ENCODE results near the gene ME2. TPM values are rescaled to one million over a fixed set of nuclear protein-coding genes. Genes with fewer than 3 reads are reported as not detected.

ME2 gene
- total and polyA plus RNA-seq, 12 donors = 21.7 to 104 (median 72.5) TPM

DNA sequence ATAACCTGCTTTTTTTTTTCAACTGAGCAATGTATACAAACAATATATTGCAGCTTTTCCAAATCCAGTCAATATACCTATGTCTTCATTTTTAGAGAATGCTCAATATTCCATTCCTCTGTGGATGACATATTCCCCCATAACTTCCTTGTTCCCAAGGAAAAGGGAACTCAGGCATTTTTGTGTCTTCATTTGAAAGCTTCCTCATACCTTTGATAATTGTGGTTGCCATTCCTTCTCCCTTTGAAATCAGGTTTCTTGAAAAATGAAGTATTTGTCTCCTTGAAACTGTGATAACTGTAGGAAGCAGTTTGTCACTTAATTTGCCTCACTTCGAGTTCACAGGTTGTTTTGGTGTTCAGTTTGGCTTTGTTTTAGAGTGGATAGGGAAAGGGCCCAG lies 102.5 kb downstream of the ME2 start:
- 81 to 84% methylated on average over 1 of the region's 1 CpG for WGBS, 2 donors
- Histone ChIP-seq H3K4me3 (no peak overlapping the region), H3K36me3 (peaks cover 0 to 72% (median 29%) of the 10 kb centered on the region in 9 donors), H3K27me3 (no peaks in the 10 kb centered on the region), H3K9me3 (peaks cover 0 to 12% (median 0%) of the 10 kb centered on the region in 11 donors), H3K4me1 (peaks cover 0 to 5% (median 0%) of the 10 kb centered on the region in 9 donors), H3K27ac (no peak overlapping the region)
- intact Hi-C loops (cut with DNase I) = no loop called here
- DNase-seq (no peak), ATAC-seq (no peak)
- no peak for TF ChIP-seq CTCF (IDR thresholded peaks at IDR 0.05)

DNA sequence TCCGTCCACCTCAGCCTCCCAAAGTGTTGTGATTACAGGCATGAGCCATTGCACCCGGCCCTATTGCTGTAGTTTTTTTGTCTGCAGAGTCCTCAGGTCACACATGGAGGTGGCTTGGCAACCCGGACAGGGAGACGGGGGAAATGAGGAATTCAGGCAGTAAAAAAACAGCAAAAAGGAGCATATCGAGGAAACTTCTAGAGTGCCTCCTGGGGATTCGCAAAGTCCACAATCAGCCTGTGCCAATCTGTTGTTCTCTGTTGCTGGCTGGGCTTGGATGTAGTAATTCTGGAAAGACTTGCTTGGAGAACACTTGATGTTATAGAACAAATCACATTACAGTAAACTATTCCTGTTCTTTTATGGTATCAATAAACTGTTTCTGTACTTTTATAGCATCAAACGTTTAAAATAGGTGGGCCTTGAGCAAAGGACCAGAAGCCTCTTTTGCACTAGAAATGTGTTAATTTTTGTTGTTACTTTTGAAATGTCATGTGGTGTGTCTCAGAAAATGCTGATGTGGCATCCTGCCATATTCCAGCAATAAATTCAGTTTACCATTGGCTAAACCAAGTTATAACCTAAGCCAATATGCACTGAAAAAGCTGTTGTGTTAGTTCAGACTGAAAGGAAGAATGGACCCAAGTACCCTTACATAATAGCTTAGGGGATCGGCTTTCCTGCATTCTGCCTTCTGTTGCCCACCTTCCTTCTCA lies 103.3 kb downstream of the ME2 start:
- ATAC-seq (no peak), DNase-seq (no peak)
- intact Hi-C loops (cut with DNase I) = no loop called here
- Histone ChIP-seq H3K27ac (no peak overlapping the region), H3K27me3 (no peaks in the 10 kb centered on the region), H3K9me3 (peaks cover 0 to 6% (median 0%) of the 10 kb centered on the region in 11 donors), H3K36me3 (peaks cover 0 to 71% (median 24%) of the 10 kb centered on the region in 9 donors), H3K4me3 (no peak overlapping the region), H3K4me1 (peaks cover 0 to 14% (median 0%) of the 10 kb centered on the region in 9 donors)
- no peak for TF ChIP-seq CTCF (IDR thresholded peaks at IDR 0.05)
- 85 to 88% methylated on average over 8 of the region's 8 CpGs for WGBS, 2 donors

- Histone ChIP-seq H3K27ac (no peak overlapping the region), H3K9me3 (peaks cover 0 to under 1% (median 0%) of the 10 kb centered on the region in 11 donors), H3K36me3 (peaks cover 0 to 71% (median 24%) of the 10 kb centered on the region in 9 donors), H3K4me1 (peaks cover 0 to 14% (median 0%) of the 10 kb centered on the region in 9 donors), H3K27me3 (no peaks in the 10 kb centered on the region), H3K4me3 (no peak overlapping the region)
- no peak for DNase-seq
- peak in 3 of 9 donors; percentile 11 to 19 (median 12) for TF ChIP-seq CTCF (IDR thresholded peaks at IDR 0.05)
- intact Hi-C loops (cut with DNase I) = no loop called here
- WGBS, 2 donors = 94 to 100% methylated on average over 3 of the region's 3 CpGs
- no peak for ATAC-seq
Observed at GRCh38 chr18:50982802-50983179, 103.9 kb downstream of the ME2 start.

DNA sequence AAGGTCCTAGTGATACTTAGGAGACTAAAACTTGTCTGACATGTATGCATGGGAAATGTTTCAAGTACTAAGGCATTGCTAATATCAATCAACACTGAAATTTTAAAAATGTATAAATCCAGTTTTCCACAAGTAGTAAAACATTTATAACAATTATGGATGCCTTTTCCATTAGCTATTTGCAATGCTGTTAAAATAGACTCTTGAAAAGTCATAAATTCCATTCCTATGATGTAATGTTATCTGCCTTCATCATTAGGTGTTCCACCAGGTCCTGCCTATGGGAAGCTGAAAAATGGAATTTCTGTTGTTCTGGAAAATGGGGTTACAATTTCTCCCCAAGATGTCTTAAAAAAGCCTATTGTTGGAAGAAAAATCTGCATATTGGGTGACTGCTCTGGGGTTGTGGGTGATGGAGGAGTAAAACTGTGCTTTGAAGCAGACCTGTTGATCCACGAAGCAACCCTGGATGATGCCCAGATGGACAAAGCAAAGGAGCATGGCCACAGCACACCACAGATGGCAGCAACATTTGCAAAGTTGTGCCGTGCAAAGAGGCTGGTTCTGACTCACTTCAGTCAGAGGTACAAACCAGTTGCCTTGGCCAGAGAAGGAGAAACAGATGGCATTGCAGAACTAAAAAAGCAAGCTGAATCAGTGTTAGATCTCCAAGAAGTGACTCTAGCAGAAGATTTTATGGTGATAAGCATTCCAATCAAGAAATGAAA lies 107.6 kb downstream of the ME2 start:
- Histone ChIP-seq H3K4me1 (peaks cover 0 to 14% (median 0%) of the 10 kb centered on the region in 9 donors), H3K27me3 (no peaks in the 10 kb centered on the region), H3K4me3 (no peak overlapping the region), H3K9me3 (no peaks in the 10 kb centered on the region), H3K27ac (no peak overlapping the region), H3K36me3 (peaks cover 0 to 48% (median 3%) of the 10 kb centered on the region in 9 donors)
- DNase-seq = no peak
- no peak for ATAC-seq
- 81 to 86% methylated on average over 2 of the region's 2 CpGs for WGBS, 2 donors
- intact Hi-C loops (cut with DNase I) = no loop called here
- TF ChIP-seq CTCF (IDR thresholded peaks at IDR 0.05) = no peak

Measured in heart right ventricle (tissue), 16 donors.